Osteocyte (in vitro differentiated cells): ENCODE data around the gene FLYWCH1. TPM values are rescaled to one million over a fixed set of nuclear protein-coding genes. Genes with fewer than 3 reads are reported as not detected.

Source experiments
- DNase-seq: peaks from one replicate; pipeline ENCODE4 v3.0.0; 2021; ENCODE audit warnings: mixed read lengths; ENCODE audit not compliant: unreplicated experiment; ENCODE audit errors: extremely low spot score
- H3K27ac Mint-ChIP-seq: one replicate; pipeline ENCODE4 v1.8.0; 2021; ENCODE audit warnings: mild to moderate bottlenecking, mixed read lengths; ENCODE audit not compliant: unreplicated experiment
- H3K27me3 Mint-ChIP-seq: one replicate; pipeline ENCODE4 v1.8.0; 2021; ENCODE audit warnings: mixed read lengths; ENCODE audit not compliant: unreplicated experiment
- H3K36me3 Mint-ChIP-seq: one replicate; pipeline ENCODE4 v1.8.0; 2021; ENCODE audit warnings: mixed read lengths; ENCODE audit not compliant: unreplicated experiment
- H3K4me1 Mint-ChIP-seq: one replicate; pipeline ENCODE4 v1.8.0; 2021; ENCODE audit warnings: mixed read lengths; ENCODE audit not compliant: unreplicated experiment
- H3K4me3 Mint-ChIP-seq: one replicate; pipeline ENCODE4 v1.8.0; 2021; ENCODE audit warnings: mild to moderate bottlenecking, moderate library complexity, mixed read lengths; ENCODE audit not compliant: unreplicated experiment
- H3K9me3 Mint-ChIP-seq: one replicate; pipeline ENCODE4 v1.8.0; 2021; ENCODE audit warnings: mixed read lengths; ENCODE audit not compliant: unreplicated experiment
- CTCF ChIP-seq: fragments of 200-600 bp; sonication (generic); IDR thresholded peaks from 2 replicates; pipeline ENCODE4 v1.5.0; 2021; ENCODE audit warnings: antibody characterized with exemption, mild to moderate bottlenecking, moderate library complexity
- total RNA-seq: library from RNA; stranded (reverse); gene quantifications from 2 replicates; pipeline ENCODE4 v1.2.1, GENCODE V29; 2021

The FLYWCH1 gene
- total RNA-seq, 1 donor from 2014 or later, result 46.4 TPM

- H3K27ac Mint-ChIP-seq, result no peak overlapping the region
- no peaks in the 10 kb centered on the region for H3K36me3 Mint-ChIP-seq
- H3K4me3 Mint-ChIP-seq, result no peak overlapping the region
- H3K27me3 Mint-ChIP-seq, result no peaks in the 10 kb centered on the region
- H3K9me3 Mint-ChIP-seq, result no peaks in the 10 kb centered on the region
- no peak for DNase-seq
- TF ChIP-seq CTCF, result no peak
- peaks cover 16% of the 10 kb centered on the region for H3K4me1 Mint-ChIP-seq
Observed at GRCh38 chr16:2973093-2973492, 61.4 kb downstream of the FLYWCH1 start.

- Mint-ChIP-seq H3K27me3 (no peaks in the 10 kb centered on the region), H3K4me1 (peaks cover 11% of the 10 kb centered on the region), H3K36me3 (no peaks in the 10 kb centered on the region), H3K9me3 (no peaks in the 10 kb centered on the region), H3K27ac (no peak overlapping the region), H3K4me3 (no peak overlapping the region)
- DNase-seq, result no peak
- no peak for TF ChIP-seq CTCF
Observed at GRCh38 chr16:2973605-2974318, 62.0 kb downstream of the FLYWCH1 start.

GRCh38 chr16:2974319-2975056, 62.8 kb downstream of the FLYWCH1 start:
- DNase-seq, result no peak
- H3K27me3 Mint-ChIP-seq, result no peaks in the 10 kb centered on the region
- no peak overlapping the region for H3K4me3 Mint-ChIP-seq
- H3K36me3 Mint-ChIP-seq, result no peaks in the 10 kb centered on the region
- peaks cover 13% of the 10 kb centered on the region for H3K4me1 Mint-ChIP-seq
- TF ChIP-seq CTCF, result no peak
- no peaks in the 10 kb centered on the region for H3K9me3 Mint-ChIP-seq
- H3K27ac Mint-ChIP-seq, result no peak overlapping the region

- H3K27me3 Mint-ChIP-seq, result no peaks in the 10 kb centered on the region
- no peak for TF ChIP-seq CTCF
- H3K4me1 Mint-ChIP-seq, result peaks cover 12% of the 10 kb centered on the region
- H3K9me3 Mint-ChIP-seq, result no peaks in the 10 kb centered on the region
- no peak overlapping the region for H3K27ac Mint-ChIP-seq
- H3K4me3 Mint-ChIP-seq, result no peak overlapping the region
- H3K36me3 Mint-ChIP-seq, result no peaks in the 10 kb centered on the region
- DNase-seq, result no peak
Observed at GRCh38 chr16:2975161-2975795, 63.5 kb downstream of the FLYWCH1 start.

- no peaks in the 10 kb centered on the region for H3K36me3 Mint-ChIP-seq
- TF ChIP-seq CTCF, result no peak
- peaks cover 11% of the 10 kb centered on the region for H3K4me1 Mint-ChIP-seq
- no peak for DNase-seq
- H3K4me3 Mint-ChIP-seq, result no peak overlapping the region
- no peaks in the 10 kb centered on the region for H3K27me3 Mint-ChIP-seq
- no peak overlapping the region for H3K27ac Mint-ChIP-seq
- H3K9me3 Mint-ChIP-seq, result no peaks in the 10 kb centered on the region
Observed at GRCh38 chr16:2976201-2976600, 64.5 kb downstream of the FLYWCH1 start.
